COLO668 (cell line): ENCODE results near the gene NES.
"Not testable (repeated sequence)": the region's sequence is repeated elsewhere in the genome, so short reads cannot be mapped to it uniquely, and the experiment has no call there.

Experiments
- DNase-seq: peaks from one replicate; lab custom pipeline; 2025; ENCODE audit not compliant: unreplicated experiment; lab: John Stamatoyannopoulos, UW

The NES gene

GRCh38 chr1:156648496-156648895, 28.7 kb downstream of the NES start:
- no peak for DNase-seq

- DNase-seq = no peak
These were observed 29.9 kb downstream of the NES start for GRCh38 chr1:156647351-156647750.

DNA sequence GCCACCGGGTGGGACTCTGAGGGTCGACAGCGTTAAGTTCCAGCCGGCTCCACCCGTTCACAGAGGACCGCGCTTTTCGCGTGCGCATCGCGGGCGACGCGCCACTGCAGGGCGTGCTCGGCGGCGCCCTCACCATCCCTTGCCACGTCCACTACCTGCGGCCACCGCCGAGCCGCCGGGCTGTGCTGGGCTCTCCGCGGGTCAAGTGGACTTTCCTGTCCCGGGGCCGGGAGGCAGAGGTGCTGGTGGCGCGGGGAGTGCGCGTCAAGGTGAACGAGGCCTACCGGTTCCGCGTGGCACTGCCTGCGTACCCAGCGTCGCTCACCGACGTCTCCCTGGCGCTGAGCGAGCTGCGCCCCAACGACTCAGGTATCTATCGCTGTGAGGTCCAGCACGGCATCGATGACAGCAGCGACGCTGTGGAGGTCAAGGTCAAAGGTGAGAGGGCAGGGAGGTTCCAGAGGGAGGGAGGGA, 30.4 kb downstream of the NES start:
- DNase-seq = no peak

GRCh38 chr1:156645666-156646065, 31.5 kb downstream of the NES start:
- DNase-seq = no peak

- no peak for DNase-seq
These were observed 32.2 kb downstream of the NES start for GRCh38 chr1:156645056-156645455.

- DNase-seq = no peak
These were observed 32.6 kb downstream of the NES start for GRCh38 chr1:156644640-156645039.

DNA sequence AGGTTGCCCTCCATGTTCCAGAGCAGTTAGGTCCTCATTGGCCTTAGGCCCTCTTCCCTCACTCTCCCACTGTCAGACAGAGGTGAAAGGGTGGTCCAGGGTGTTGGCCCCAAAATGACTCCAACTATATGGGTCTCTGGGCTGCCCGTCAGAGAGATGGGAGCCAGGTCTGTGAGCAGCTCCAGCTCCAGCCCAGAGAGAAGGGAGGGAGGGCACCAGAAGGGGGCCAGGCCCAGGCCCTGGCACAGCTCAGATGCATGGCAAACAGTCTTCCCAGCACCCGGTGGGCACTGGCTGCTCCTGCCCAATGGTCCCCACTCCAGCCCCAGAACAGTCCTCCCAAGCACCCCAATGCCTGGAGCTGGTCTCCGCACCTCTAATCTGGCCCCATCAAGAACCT, 33.1 kb downstream of the NES start:
- DNase-seq = no peak

GRCh38 chr1:156643778-156644092, 33.5 kb downstream of the NES start:
- DNase-seq = no peak

DNA sequence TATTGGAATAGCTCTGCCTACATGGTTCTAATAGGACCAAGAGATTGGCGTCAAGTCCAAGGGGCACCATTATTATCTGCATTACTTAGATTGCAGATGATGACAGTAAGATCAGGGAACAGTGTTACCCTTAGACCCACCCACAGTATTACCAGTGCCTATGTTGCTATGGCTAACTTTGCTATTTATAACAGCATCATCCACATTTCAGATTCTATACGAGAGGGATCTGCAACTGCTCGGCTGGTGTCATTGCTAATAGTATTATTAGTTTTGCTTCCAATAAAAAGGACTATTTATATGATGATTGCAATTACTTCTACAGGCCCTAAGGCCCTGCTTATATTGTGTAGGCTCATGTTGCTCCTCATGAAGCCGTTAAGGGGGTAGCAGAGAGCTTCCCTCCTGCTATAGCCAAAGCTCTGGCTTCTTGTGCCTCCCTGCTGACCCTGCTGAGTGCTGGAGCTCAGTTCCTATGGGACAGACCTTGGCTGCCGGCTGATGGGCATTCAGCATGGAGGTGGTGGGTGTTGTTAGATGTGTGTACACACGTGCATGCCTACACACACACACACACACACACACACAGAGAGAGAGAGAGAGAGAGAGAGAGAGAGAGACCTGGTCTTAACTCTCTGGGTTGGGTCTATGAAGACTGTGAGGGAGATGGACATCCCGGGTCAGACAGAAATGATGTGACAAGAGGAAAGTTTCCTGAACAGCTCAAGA, 34.0 kb downstream of the NES start:
- DNase-seq = no peak

GRCh38 chr1:156642265-156643048, 34.8 kb downstream of the NES start:
- no peak for DNase-seq

DNA sequence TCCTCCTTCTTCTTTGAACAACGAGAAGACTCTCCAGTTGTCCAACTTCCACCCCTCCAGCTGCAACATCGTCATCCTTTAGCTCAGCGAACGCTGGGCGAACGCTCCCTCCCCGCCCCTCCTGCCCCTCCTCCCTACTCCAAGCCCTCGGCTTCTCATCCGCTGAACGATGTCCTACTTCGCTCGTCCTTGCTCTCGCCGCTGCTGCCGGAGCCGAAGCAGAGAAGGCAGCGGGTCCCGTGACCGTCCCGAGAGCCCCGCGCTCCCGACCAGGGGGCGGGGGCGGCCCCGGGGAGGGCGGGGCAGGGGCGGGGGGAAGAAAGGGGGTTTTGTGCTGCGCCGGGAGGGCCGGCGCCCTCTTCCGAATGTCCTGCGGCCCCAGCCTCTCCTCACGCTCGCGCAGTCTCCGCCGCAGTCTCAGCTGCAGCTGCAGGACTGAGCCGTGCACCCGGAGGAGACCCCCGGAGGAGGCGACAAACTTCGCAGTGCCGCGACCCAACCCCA, 35.4 kb downstream of the NES start, which contains the start of gene BCAN:
BCAN (plus strand) TSS at position 357 of the 504 bp plus-strand sequence. CDS start 3,938 bp downstream, outside the sequence.
- DNase-seq = no peak

GRCh38 chr1:156640842-156641706, 36.1 kb downstream of the NES start:
- no peak for DNase-seq

DNA sequence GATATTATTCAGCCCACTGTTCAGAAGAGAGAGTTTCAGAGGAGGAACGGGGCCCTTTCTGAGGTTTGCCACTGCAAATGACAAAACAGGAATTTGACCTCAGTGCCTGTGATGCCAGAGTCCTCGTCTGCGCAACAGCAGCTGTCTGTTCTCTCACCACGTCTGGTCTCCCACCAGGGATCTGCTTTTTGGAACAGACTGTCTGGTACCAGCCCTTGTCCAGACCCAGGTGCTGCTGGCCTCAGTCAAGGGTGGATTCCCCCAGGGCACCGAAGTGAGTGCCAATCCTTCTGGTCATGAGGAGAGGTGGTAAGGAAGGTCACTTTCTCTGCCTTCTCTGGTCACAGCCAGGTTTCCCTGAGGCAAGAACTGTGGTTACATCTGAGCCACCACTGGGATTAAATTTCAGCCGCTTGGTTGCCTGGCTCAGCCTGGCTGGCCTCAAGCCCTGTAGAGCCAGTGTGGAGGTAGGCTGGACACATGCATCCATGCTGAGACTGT, 37.6 kb downstream of the NES start:
- DNase-seq = peak; percentile 20

DNA sequence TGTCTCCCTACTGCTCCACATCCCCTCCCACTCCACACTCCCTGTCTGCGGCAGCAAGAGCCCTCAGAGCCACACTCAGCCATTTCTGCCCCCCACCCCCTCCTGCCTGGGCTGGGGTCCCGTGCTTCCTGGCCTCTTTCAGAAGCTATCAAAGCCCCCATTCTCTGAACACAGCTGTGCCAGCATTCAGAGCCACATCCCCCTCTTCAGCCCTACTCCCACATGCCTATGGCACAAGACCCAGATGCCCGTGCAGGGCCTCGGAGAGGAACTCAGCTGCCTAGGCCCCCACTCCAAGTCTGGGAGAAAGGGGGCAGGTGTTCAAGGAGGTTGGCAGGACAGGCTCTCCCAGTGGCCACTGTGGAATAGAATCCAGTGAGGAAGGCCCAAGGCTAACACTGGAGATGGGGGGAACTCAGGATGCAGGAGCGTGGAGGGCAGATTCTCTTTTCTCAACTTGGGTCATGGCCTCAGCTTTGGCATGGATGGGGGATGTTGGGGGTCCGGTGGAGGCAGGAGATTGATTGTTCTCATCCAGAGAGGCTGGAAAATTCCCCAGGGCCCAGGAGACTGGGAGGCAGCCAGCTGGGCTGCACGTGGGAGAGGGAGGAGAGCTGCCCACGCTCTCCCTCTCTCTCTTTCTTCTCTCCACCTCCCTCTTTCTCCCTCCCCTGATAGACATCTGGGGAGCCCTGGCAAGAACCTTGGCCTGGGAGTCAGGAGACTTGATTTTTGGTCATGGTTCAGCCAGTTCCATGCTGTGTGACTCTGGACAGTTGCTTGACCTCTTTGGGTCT, 38.8 kb downstream of the NES start:
- DNase-seq = no peak

- no peak for DNase-seq
These were observed 44.9 kb downstream of the NES start for GRCh38 chr1:156632355-156632754.

DNA sequence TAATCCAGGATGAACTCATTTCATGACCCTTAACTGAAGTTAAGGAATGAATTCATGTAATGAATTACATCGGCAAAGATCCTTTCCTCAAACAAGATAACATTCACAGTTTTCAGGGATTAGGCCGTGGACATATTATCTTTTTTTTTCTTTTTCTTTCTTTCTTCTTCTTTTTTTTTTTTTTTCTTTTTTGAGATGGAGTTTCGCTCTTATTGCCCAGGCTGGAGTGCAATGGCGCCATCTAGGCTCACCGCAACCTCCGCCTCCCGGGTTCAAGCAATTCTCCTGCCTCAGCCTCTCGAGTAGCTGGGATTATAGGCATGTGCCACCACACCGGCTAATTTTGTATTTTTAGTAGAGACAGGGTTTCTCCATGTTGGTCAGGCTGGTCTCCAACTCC, 46.1 kb downstream of the NES start:
- not testable (repeated sequence) for DNase-seq

DNA sequence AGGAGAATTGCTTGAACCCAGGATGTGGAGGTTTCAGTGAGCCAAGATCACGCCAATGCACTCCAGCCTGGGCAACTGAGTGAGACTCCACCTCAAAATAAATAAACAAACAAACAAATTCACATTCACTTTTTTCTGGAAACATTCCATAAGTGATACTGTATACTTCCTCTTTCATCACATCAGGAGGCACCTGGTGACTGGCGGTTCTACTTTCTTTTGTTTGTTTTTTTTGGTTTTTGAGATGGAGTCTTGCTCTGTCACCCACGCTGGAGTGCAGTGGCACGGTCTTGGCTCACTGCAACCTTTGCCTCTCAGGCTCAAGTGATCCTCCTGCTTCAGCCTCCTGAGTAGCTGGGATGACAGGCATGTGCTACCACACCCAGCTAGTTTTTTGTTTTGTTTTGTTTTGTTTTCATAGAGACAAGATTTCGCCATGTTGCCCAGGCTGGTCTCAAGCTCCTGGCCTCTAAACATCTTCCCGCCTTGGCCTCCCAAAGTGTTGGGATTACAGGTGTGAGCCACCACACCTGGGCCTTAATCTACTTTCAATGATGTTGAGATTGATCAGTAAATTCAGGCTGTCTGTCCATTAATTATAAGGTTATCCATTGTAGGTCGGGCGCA, 47.3 kb downstream of the NES start:
- no peak for DNase-seq

DNA sequence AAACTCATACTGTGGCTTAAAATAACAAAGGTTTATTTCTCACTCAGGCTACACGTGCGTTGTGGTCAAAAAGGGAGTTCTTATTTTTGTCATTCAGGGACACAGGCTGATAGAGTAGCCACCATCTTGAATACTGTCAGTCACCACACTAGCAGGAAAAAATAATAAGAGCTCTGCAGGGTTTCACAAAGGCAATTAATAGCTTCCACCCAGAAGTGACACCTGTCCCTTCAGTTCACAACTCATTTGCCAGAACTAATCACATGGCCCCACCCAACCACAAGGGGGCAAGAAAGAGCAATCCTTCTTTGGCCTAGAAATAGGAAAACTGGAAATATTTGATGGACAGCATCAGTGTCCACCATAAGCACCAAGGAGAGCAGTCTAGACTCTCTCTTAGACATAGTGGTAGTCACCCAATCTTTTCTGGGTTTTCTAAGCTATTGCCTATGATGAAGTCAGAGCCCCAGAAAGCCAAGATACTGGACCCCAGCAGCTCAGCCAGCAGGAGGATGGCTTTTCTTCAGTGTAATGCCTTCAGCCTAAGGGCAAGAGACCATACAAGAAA, 49.8 kb downstream of the NES start:
- peak; percentile 46 for DNase-seq

GRCh38 chr1:156626079-156626438, 51.1 kb downstream of the NES start:
- DNase-seq = no peak
